Fibroblast of the aortic adventitia (primary cell): ENCODE data around the gene SYNPO2. TPM values are rescaled to one million over a fixed set of nuclear protein-coding genes. Genes with fewer than 3 reads are reported as not detected.
"Not testable (repeated sequence)": the region's sequence is repeated elsewhere in the genome, so short reads cannot be mapped to it uniquely, and the experiment has no call there.

Source experiments
- DNase-seq: peaks from one replicate; pipeline ENCODE4 v3.0.0-alpha.2; 2010; ENCODE audit warnings: low read depth
- H3K4me3 ChIP-seq: 2 replicates; pipeline ENCODE4 v1.5.1; 2011; ENCODE audit warnings: low read depth, mild to moderate bottlenecking, control low read depth, low read length, moderate library complexity
- CTCF ChIP-seq: IDR thresholded peaks from 2 replicates; pipeline ENCODE4 v1.5.1; 2011; ENCODE audit warnings: mild to moderate bottlenecking, low read length, control low read depth, inconsistent platforms; ENCODE audit not compliant: insufficient read depth
- total RNA-seq: library from RNA; depleted of rRNA; stranded (reverse); fragments of >200 nt; gene quantifications from 2 replicates; pipeline ENCODE4 v1.2.3, GENCODE V29; 2012; ENCODE audit warnings: low replicate concordance

The SYNPO2 gene
- total RNA-seq, 1 donor, result 3.4 TPM

- no peak for TF ChIP-seq CTCF
- DNase-seq, result no peak
- no peak overlapping the region for H3K4me3 ChIP-seq
Measured at GRCh38 chr4:119000400-119000799, 111.7 kb downstream of the SYNPO2 start.

- no peak for TF ChIP-seq CTCF
- no peak for DNase-seq
- no peak overlapping the region for H3K4me3 ChIP-seq
Measured at GRCh38 chr4:119002476-119002875, 113.8 kb downstream of the SYNPO2 start.

- H3K4me3 ChIP-seq, DNase-seq: not testable (repeated sequence)
Measured at GRCh38 chr4:119003001-119003400, 114.3 kb downstream of the SYNPO2 start.

- no peak overlapping the region for H3K4me3 ChIP-seq
- no peak for DNase-seq
- TF ChIP-seq CTCF, result no peak
Measured at GRCh38 chr4:119005928-119006460, 117.3 kb downstream of the SYNPO2 start.

GRCh38 chr4:119008761-119009160, 120.1 kb downstream of the SYNPO2 start:
- H3K4me3 ChIP-seq, result no peak overlapping the region
- no peak for DNase-seq
- TF ChIP-seq CTCF, result no peak

- not testable (repeated sequence) for H3K4me3 ChIP-seq, DNase-seq
Measured at GRCh38 chr4:119010221-119010620, 121.6 kb downstream of the SYNPO2 start.

- DNase-seq, result peak; percentile 26
- no peak for TF ChIP-seq CTCF
- no peak overlapping the region for H3K4me3 ChIP-seq
Measured at GRCh38 chr4:119010909-119011606, 122.4 kb downstream of the SYNPO2 start.

GRCh38 chr4:119011607-119011988, 122.9 kb downstream of the SYNPO2 start:
- no peak for TF ChIP-seq CTCF
- no peak for DNase-seq
- no peak overlapping the region for H3K4me3 ChIP-seq
